HG02870 (cell line): ENCODE results near the gene SEMA6A.

ENCODE experiments used
- ATAC-seq: cut with Tn5 transposase; IDR thresholded peaks from one replicate; pipeline ENCODE4 v1.9.1; 2021; ENCODE audit warnings: mild to moderate bottlenecking, moderate library complexity; ENCODE audit not compliant: unreplicated experiment

SEMA6A gene

GRCh38 chr5:116524966-116525365 is 49.7 kb downstream of the SEMA6A start:
- no peak for ATAC-seq

- no peak for ATAC-seq
Observed at GRCh38 chr5:116524051-116524904, 50.3 kb downstream of the SEMA6A start.

- peak; percentile 9 for ATAC-seq
Observed at GRCh38 chr5:116523182-116523581, 51.4 kb downstream of the SEMA6A start.

GRCh38 chr5:116522356-116523136 is 52.1 kb downstream of the SEMA6A start:
- ATAC-seq, result peak; percentile 37

GRCh38 chr5:116521173-116521872 is 53.3 kb downstream of the SEMA6A start:
- ATAC-seq, result peak; percentile 66

GRCh38 chr5:116520771-116521170 is 53.9 kb downstream of the SEMA6A start:
- ATAC-seq, result no peak

- ATAC-seq, result no peak
Observed at GRCh38 chr5:116518423-116518822, 56.2 kb downstream of the SEMA6A start.

- no peak for ATAC-seq
Observed at GRCh38 chr5:116517488-116517887, 57.1 kb downstream of the SEMA6A start.

- ATAC-seq, result no peak
Observed at GRCh38 chr5:116516021-116516420, 58.6 kb downstream of the SEMA6A start.

GRCh38 chr5:116514421-116514970 is 60.1 kb downstream of the SEMA6A start:
- no peak for ATAC-seq

GRCh38 chr5:116510517-116510916 is 64.1 kb downstream of the SEMA6A start:
- ATAC-seq, result no peak

GRCh38 chr5:116509483-116510244 is 65.0 kb downstream of the SEMA6A start:
- ATAC-seq, result no peak

GRCh38 chr5:116508835-116509234 is 65.8 kb downstream of the SEMA6A start:
- no peak for ATAC-seq

GRCh38 chr5:116507941-116508655 is 66.5 kb downstream of the SEMA6A start:
- no peak for ATAC-seq

GRCh38 chr5:116507051-116507537 is 67.5 kb downstream of the SEMA6A start:
- ATAC-seq, result no peak

GRCh38 chr5:116506488-116506887 is 68.1 kb downstream of the SEMA6A start:
- no peak for ATAC-seq

- ATAC-seq, result no peak
Observed at GRCh38 chr5:116504593-116505166, 69.9 kb downstream of the SEMA6A start.

- no peak for ATAC-seq
Observed at GRCh38 chr5:116502616-116503015, 72.0 kb downstream of the SEMA6A start.

- ATAC-seq, result no peak
Observed at GRCh38 chr5:116502138-116502537, 72.5 kb downstream of the SEMA6A start.
